Astrocyte (in vitro differentiated cells and primary cell): ENCODE data around the gene PDCL2. TPM values are rescaled to one million over a fixed set of nuclear protein-coding genes. Genes with fewer than 3 reads are reported as not detected.

ENCODE experiments used
- DNase-seq: peaks from one replicate; pipeline ENCODE4 v3.0.0-alpha.2; 2010; ENCODE audit warnings: low read depth
- FAIRE-seq: peaks from 2 replicates; lab custom pipeline; 2011; peaks lifted over from hg19 to GRCh38; lab: Jason Lieb, UNC
- H2AFZ ChIP-seq: 2 replicates; pipeline ENCODE4 v1.6.0; 2012; ENCODE audit warnings: low read depth, low read length, inconsistent platforms
- H3K27ac ChIP-seq: 2 replicates; pipeline ENCODE4 v1.5.1; 2011; ENCODE audit warnings: low read depth, low read length, inconsistent platforms
- H3K27me3 ChIP-seq: 2 replicates; pipeline ENCODE4 v1.6.0; 2011; ENCODE audit warnings: low read length, inconsistent platforms; ENCODE audit not compliant: insufficient read depth
- H3K36me3 ChIP-seq: 2 replicates; pipeline ENCODE4 v1.5.1; 2011; ENCODE audit warnings: low read length, inconsistent platforms; ENCODE audit not compliant: insufficient read depth
- H3K4me1 ChIP-seq: 2 replicates; pipeline ENCODE4 v1.5.1; 2011; ENCODE audit warnings: low read length, inconsistent platforms; ENCODE audit not compliant: insufficient read depth
- H3K4me2 ChIP-seq: 2 replicates; pipeline ENCODE4 v1.6.0; 2012; ENCODE audit warnings: low read length, inconsistent platforms
- H3K4me3 ChIP-seq: 2 replicates; pipeline ENCODE4 v1.5.1; 2011; ENCODE audit warnings: low read depth, mild to moderate bottlenecking, low read length, inconsistent platforms; ENCODE audit not compliant: insufficient read depth
- H3K79me2 ChIP-seq: 2 replicates; pipeline ENCODE4 v1.6.0; 2012; ENCODE audit warnings: mild to moderate bottlenecking, low read length, inconsistent platforms; ENCODE audit not compliant: insufficient read depth
- H3K9ac ChIP-seq: 2 replicates; pipeline ENCODE4 v1.6.0; 2012; ENCODE audit warnings: mild to moderate bottlenecking, low read length, inconsistent platforms
- H3K9me3 ChIP-seq: 2 replicates; pipeline ENCODE4 v1.5.1; 2012; ENCODE audit warnings: low read depth, mild to moderate bottlenecking, low read length, inconsistent platforms; ENCODE audit not compliant: insufficient read depth
- H4K20me1 ChIP-seq: 2 replicates; pipeline ENCODE4 v1.6.0; 2012; ENCODE audit warnings: low read length, inconsistent platforms; ENCODE audit not compliant: insufficient read depth
- H3K27ac Mint-ChIP-seq: one replicate; pipeline ENCODE4 v1.8.0; 2021; ENCODE audit warnings: mild to moderate bottlenecking, mixed read lengths; ENCODE audit not compliant: unreplicated experiment
- H3K27me3 Mint-ChIP-seq: one replicate; pipeline ENCODE4 v1.8.0; 2021; ENCODE audit warnings: low read depth, mixed read lengths; ENCODE audit not compliant: unreplicated experiment
- H3K36me3 Mint-ChIP-seq: one replicate; pipeline ENCODE4 v1.8.0; 2021; ENCODE audit warnings: low read depth, mixed read lengths; ENCODE audit not compliant: unreplicated experiment
- H3K4me1 Mint-ChIP-seq: one replicate; pipeline ENCODE4 v1.8.0; 2021; ENCODE audit warnings: low read depth, mixed read lengths; ENCODE audit not compliant: unreplicated experiment
- H3K4me3 Mint-ChIP-seq: one replicate; pipeline ENCODE4 v1.8.0; 2021; ENCODE audit warnings: mild to moderate bottlenecking, moderate library complexity, mixed read lengths; ENCODE audit not compliant: unreplicated experiment
- H3K9me3 Mint-ChIP-seq: one replicate; pipeline ENCODE4 v1.8.0; 2021; ENCODE audit warnings: mild to moderate bottlenecking, mixed read lengths; ENCODE audit not compliant: unreplicated experiment
- EZH2 ChIP-seq: IDR thresholded peaks from 2 replicates; pipeline ENCODE4 v1.6.1; 2012; ENCODE audit warnings: mild to moderate bottlenecking, low read length, inconsistent platforms; ENCODE audit not compliant: insufficient read depth
- total RNA-seq: library from RNA; stranded (reverse); gene quantifications from 2 replicates; pipeline ENCODE4 v1.2.1, GENCODE V29; 2021
- TF ChIP-seq, protein P1 (sequence below): IDR thresholded peaks from 2 replicates; pipeline ENCODE4 v1.5.1; 2011; ENCODE audit warnings: low read depth, mild to moderate bottlenecking, inconsistent platforms, low read length, moderate library complexity; ENCODE audit not compliant: insufficient read depth

Gene PDCL2
- total RNA-seq, 1 donor from 2014 or later = not detected

DNA sequence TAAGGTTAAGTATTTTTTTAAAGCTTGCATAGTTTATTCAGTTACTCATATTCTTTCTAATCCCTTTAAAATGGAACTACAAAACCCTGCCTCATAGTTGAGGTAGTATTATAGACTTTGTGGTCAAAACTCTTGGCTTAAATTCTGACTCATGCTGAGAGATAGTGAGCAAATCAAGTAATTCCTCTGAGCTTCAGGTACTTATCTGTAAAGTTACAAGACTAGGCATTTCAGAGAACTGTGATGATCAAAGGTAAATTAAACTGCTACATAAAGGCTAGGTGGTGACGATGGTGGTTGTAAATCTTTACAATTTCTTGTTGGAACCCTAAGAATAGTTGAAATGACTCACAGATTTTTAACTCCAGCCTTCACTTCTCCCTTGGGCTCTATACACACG is 42.2 kb downstream of the PDCL2 start:
- FAIRE-seq (peak; percentile 91), DNase-seq (peak; percentile 92)
- Mint-ChIP-seq H3K4me3 (no peak overlapping the region), H3K4me1 (peaks cover 25% of the 10 kb centered on the region), H3K27ac (no peak overlapping the region), H3K36me3 (no peaks in the 10 kb centered on the region), H3K9me3 (no peaks in the 10 kb centered on the region), H3K27me3 (no peaks in the 10 kb centered on the region)
- no peaks in the 10 kb centered on the region for H3K36me3 ChIP-seq
- H2AFZ ChIP-seq = no peak overlapping the region
- no peaks in the 10 kb centered on the region for H4K20me1 ChIP-seq
- peak overlapping the region; percentile 38 for H3K27ac ChIP-seq
- no peak for TF ChIP-seq EZH2
- TF ChIP-seq, protein P1, sequence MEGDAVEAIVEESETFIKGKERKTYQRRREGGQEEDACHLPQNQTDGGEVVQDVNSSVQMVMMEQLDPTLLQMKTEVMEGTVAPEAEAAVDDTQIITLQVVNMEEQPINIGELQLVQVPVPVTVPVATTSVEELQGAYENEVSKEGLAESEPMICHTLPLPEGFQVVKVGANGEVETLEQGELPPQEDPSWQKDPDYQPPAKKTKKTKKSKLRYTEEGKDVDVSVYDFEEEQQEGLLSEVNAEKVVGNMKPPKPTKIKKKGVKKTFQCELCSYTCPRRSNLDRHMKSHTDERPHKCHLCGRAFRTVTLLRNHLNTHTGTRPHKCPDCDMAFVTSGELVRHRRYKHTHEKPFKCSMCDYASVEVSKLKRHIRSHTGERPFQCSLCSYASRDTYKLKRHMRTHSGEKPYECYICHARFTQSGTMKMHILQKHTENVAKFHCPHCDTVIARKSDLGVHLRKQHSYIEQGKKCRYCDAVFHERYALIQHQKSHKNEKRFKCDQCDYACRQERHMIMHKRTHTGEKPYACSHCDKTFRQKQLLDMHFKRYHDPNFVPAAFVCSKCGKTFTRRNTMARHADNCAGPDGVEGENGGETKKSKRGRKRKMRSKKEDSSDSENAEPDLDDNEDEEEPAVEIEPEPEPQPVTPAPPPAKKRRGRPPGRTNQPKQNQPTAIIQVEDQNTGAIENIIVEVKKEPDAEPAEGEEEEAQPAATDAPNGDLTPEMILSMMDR = no peak
- peak overlapping the region; percentile 63 for H3K4me2 ChIP-seq
- H3K9me3 ChIP-seq = no peaks in the 10 kb centered on the region
- no peak overlapping the region for H3K4me3 ChIP-seq
- H3K27me3 ChIP-seq = no peaks in the 10 kb centered on the region
- H3K4me1 ChIP-seq = peaks cover 26% of the 10 kb centered on the region
- H3K79me2 ChIP-seq = peaks cover under 1% of the 10 kb centered on the region
- H3K9ac ChIP-seq = no peak overlapping the region

DNA sequence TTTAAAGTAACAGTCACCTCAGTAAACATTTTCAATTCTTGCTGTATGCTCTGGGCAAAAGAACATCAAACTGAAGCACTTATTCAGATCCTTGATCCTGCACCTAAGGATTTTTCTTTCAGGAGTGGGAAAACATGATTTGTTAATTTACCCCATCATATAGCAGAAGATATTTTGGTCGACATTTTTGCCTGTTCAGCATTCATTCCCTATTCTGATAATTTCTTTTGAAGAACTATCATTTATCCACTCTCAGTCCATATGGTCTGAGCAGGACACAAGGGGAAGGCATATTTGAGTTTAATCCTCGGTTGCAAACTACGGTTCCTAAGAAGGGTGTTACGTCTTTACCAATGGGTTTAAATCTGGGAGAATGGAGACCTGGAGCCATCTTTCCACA is 44.1 kb downstream of the PDCL2 start:
- H3K27me3 Mint-ChIP-seq = no peaks in the 10 kb centered on the region
- H3K27ac ChIP-seq = peak overlapping the region; percentile 92

DNA sequence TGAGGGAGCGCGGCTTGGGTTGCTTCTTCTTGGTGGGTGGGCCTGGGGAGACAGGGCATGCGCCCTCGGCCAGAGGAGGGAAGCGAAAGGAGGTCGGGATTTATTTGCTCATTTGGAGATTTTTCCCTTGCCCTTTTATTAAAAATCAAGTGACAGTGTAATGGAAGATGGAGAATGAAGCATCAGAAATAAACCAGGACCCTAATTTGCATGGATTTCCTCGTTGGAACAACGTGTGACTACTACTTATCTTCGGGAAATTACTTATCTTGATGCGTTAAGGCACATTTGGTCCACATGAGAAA is 44.6 kb downstream of the PDCL2 start:
- Mint-ChIP-seq H3K36me3 (no peaks in the 10 kb centered on the region), H3K4me3 (peak overlapping the region; percentile 95), H3K4me1 (peaks cover 38% of the 10 kb centered on the region), H3K9me3 (no peaks in the 10 kb centered on the region), H3K27ac (peak overlapping the region; percentile 73), H3K27me3 (no peaks in the 10 kb centered on the region)
- H3K27ac ChIP-seq = peak overlapping the region; percentile 92
- H3K4me3 ChIP-seq = peak overlapping the region; percentile 88
- no peaks in the 10 kb centered on the region for H3K27me3 ChIP-seq
- H2AFZ ChIP-seq = peak overlapping the region; percentile 85
- peaks cover 25% of the 10 kb centered on the region for H3K79me2 ChIP-seq
- no peaks in the 10 kb centered on the region for H3K36me3 ChIP-seq
- TF ChIP-seq, protein P1 = no peak
- H3K9me3 ChIP-seq = no peaks in the 10 kb centered on the region
- peaks cover 27% of the 10 kb centered on the region for H3K4me1 ChIP-seq
- peaks cover 20% of the 10 kb centered on the region for H4K20me1 ChIP-seq
- H3K9ac ChIP-seq = peak overlapping the region; percentile 90
- peak; percentile 47 for DNase-seq
- no peak for FAIRE-seq
- H3K4me2 ChIP-seq = peak overlapping the region; percentile 94

More for the DNA sequence above, 44.1 kb downstream of the PDCL2 start:
- H3K79me2 ChIP-seq = peaks cover 20% of the 10 kb centered on the region
- no peaks in the 10 kb centered on the region for H3K36me3 Mint-ChIP-seq
- H3K27me3 ChIP-seq = no peaks in the 10 kb centered on the region
- TF ChIP-seq EZH2 = no peak
- TF ChIP-seq, protein P1 = no peak
- H3K4me1 Mint-ChIP-seq = peaks cover 38% of the 10 kb centered on the region
- H3K9me3 Mint-ChIP-seq = no peaks in the 10 kb centered on the region
- peak overlapping the region; percentile 73 for H3K27ac Mint-ChIP-seq
- H2AFZ ChIP-seq = peak overlapping the region; percentile 85
- H3K9me3 ChIP-seq = no peaks in the 10 kb centered on the region
- peaks cover 27% of the 10 kb centered on the region for H3K4me1 ChIP-seq
- H4K20me1 ChIP-seq = peaks cover 15% of the 10 kb centered on the region
- DNase-seq (no peak), FAIRE-seq (peak; percentile 17)
- H3K4me3 ChIP-seq = peak overlapping the region; percentile 88
- H3K36me3 ChIP-seq = no peaks in the 10 kb centered on the region
- H3K9ac ChIP-seq = peak overlapping the region; percentile 90
- H3K4me2 ChIP-seq = peak overlapping the region; percentile 94
- peak overlapping the region; percentile 95 for H3K4me3 Mint-ChIP-seq
